ENCODE results near the gene CPNE6.

CPNE6 gene

DNA sequence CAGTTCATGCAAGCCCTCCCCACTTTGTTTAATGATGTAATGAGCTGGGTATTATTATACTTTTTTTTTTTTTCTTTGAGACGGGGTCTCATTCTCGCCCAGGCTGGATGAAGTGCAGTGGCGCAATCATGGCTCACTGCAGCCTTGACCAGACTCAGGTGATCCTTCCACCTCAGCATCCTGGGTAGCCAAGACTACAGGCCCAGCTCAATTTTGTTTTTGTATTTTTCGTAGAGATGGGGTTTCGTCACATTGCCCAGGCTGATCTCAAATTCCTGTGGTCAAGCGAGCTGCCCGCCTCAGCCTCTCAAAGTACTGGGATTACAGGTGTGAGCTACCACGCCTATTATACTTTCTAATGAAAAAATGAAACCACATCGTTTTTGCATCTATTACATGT lies 38.7 kb downstream of the CPNE6 start:
- H2BK5ac ChIP-seq (ENCODE audit: low read length): no peak overlapping the region
- H4K5ac ChIP-seq (ENCODE audit: low read length): no peak overlapping the region
- no peak overlapping the region for H3K27ac ChIP-seq (ENCODE audit: low read depth, low read length)
- H3K9ac ChIP-seq (ENCODE audit: low read length): no peak overlapping the region
- H3K36me3 ChIP-seq (ENCODE audit: control insufficient read depth, insufficient read depth, low read length): no peaks in the 10 kb centered on the region
- no peak overlapping the region for H3K4me2 ChIP-seq (ENCODE audit: low read length)
- H3K56ac ChIP-seq (ENCODE audit: low read length): no peak overlapping the region
- H3K4me1 ChIP-seq (ENCODE audit: control insufficient read depth, low read depth, low read length): no peaks in the 10 kb centered on the region
- no peaks in the 10 kb centered on the region for H3K79me1 ChIP-seq (ENCODE audit: low read length)
- H3K23ac ChIP-seq (ENCODE audit: low read length): no peak overlapping the region
- H2BK120ac ChIP-seq (ENCODE audit: low read depth, low read length): no peak overlapping the region
- H4K8ac ChIP-seq (ENCODE audit: low read depth, low read length): no peak overlapping the region
- no peak for DNase-seq
- no peak overlapping the region for H3K18ac ChIP-seq (ENCODE audit: low read length)
- H3K4me3 ChIP-seq (ENCODE audit: low read length): no peak overlapping the region
- no peak overlapping the region for H2AK5ac ChIP-seq (ENCODE audit: low read length)
- no peak overlapping the region for H2BK15ac ChIP-seq (replicated peaks; ENCODE audit: low read depth)
- H3K4ac ChIP-seq (ENCODE audit: low read depth, low read length): no peak overlapping the region
- WGBS (ENCODE audit: extremely low coverage, insufficient coverage, low lambda C conversion rate): no CpG with 5 or more reads among the region's 9 CpGs
- H3K79me2 ChIP-seq (ENCODE audit: control insufficient read depth, insufficient read depth, low read length): no peaks in the 10 kb centered on the region
- no peaks in the 10 kb centered on the region for H3K27me3 ChIP-seq (ENCODE audit: insufficient read depth, low read length, poor library complexity)

DNA sequence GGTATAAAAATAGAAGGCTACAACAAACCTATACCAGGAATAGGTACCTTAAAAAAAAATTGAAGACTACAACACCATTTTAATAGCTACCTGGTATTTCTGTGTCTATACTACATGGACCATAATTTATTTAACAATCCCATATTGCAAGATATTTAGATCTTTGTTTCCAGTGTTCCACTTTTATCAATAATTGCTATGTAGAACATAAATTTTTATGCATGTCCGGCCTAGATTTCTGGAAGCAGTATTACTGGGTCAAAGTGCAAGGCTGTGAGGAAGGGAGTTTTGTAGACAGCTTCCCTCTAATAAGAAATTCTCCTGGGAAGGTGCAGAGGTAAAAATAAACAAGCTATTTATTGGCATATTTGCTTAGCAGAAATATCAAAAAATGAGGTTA lies 39.2 kb downstream of the CPNE6 start:
- no peaks in the 10 kb centered on the region for H3K79me2 ChIP-seq (ENCODE audit: control insufficient read depth, insufficient read depth, low read length)
- no peak overlapping the region for H2BK5ac ChIP-seq (ENCODE audit: low read length)
- H3K23ac ChIP-seq (ENCODE audit: low read length): no peak overlapping the region
- H3K27ac ChIP-seq (ENCODE audit: low read depth, low read length): no peak overlapping the region
- H4K5ac ChIP-seq (ENCODE audit: low read length): no peak overlapping the region
- H3K18ac ChIP-seq (ENCODE audit: low read length): no peak overlapping the region
- H3K56ac ChIP-seq (ENCODE audit: low read length): no peak overlapping the region
- no peak overlapping the region for H3K9ac ChIP-seq (ENCODE audit: low read length)
- no peaks in the 10 kb centered on the region for H3K27me3 ChIP-seq (ENCODE audit: insufficient read depth, low read length, poor library complexity)
- H4K8ac ChIP-seq (ENCODE audit: low read depth, low read length): no peak overlapping the region
- no peak overlapping the region for H2BK120ac ChIP-seq (ENCODE audit: low read depth, low read length)
- no peak overlapping the region for H2AK5ac ChIP-seq (ENCODE audit: low read length)
- H3K4me2 ChIP-seq (ENCODE audit: low read length): no peak overlapping the region
- no peak for DNase-seq
- no peak overlapping the region for H2BK15ac ChIP-seq (replicated peaks; ENCODE audit: low read depth)
- H3K4me3 ChIP-seq (ENCODE audit: low read length): no peak overlapping the region
- no peaks in the 10 kb centered on the region for H3K36me3 ChIP-seq (ENCODE audit: control insufficient read depth, insufficient read depth, low read length)
- H3K79me1 ChIP-seq (ENCODE audit: low read length): no peaks in the 10 kb centered on the region
- peaks cover under 1% of the 10 kb centered on the region for H3K4me1 ChIP-seq (ENCODE audit: control insufficient read depth, low read depth, low read length)
- no CpG with 5 or more reads among the region's 1 CpG for WGBS (ENCODE audit: extremely low coverage, insufficient coverage, low lambda C conversion rate)
- H3K4ac ChIP-seq (ENCODE audit: low read depth, low read length): no peak overlapping the region

DNA sequence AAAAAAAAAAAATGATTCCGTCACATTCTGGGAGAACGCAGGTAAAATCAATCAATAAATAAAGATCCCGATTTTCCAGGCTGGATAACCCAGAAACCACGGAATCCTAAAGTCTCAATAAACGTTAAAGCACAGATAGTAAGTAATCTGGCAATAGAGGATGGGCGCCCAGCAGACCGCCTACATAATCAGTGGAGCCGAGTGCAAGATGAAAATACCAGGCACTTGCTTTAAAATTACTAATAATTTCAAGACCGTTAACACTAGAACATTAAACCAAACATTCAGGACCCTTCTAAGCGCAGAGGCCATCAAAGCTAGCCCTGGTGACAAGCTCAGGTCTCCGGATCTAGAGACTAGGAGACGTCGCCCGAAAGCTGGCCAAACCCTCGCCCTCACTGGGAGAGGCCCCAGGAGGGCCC lies 42.0 kb downstream of the CPNE6 start:
- peak overlapping the region; percentile 94 for H3K27ac ChIP-seq (ENCODE audit: low read depth, low read length)
- H3K36me3 ChIP-seq (ENCODE audit: control insufficient read depth, insufficient read depth, low read length): no peaks in the 10 kb centered on the region
- peak overlapping the region; percentile 40 for H2BK5ac ChIP-seq (ENCODE audit: low read length)
- peak overlapping the region; percentile 43 for H3K18ac ChIP-seq (ENCODE audit: low read length)
- no peak overlapping the region for H2AK5ac ChIP-seq (ENCODE audit: low read length)
- H3K56ac ChIP-seq (ENCODE audit: low read length): peak overlapping the region; percentile 97
- peak overlapping the region; percentile 91 for H3K9ac ChIP-seq (ENCODE audit: low read length)
- no peaks in the 10 kb centered on the region for H3K27me3 ChIP-seq (ENCODE audit: insufficient read depth, low read length, poor library complexity)
- H3K23ac ChIP-seq (ENCODE audit: low read length): no peak overlapping the region
- peaks cover 3% of the 10 kb centered on the region for H3K4me1 ChIP-seq (ENCODE audit: control insufficient read depth, low read depth, low read length)
- peak overlapping the region; percentile 4 for H2BK120ac ChIP-seq (ENCODE audit: low read depth, low read length)
- no CpG with 5 or more reads among the region's 15 CpGs for WGBS (ENCODE audit: extremely low coverage, insufficient coverage, low lambda C conversion rate)
- H3K4ac ChIP-seq (ENCODE audit: low read depth, low read length): peak overlapping the region; percentile 64
- no peak for DNase-seq
- peak overlapping the region; percentile 86 for H3K4me3 ChIP-seq (ENCODE audit: low read length)
- no peak overlapping the region for H2BK15ac ChIP-seq (replicated peaks; ENCODE audit: low read depth)
- peak overlapping the region; percentile 90 for H3K4me2 ChIP-seq (ENCODE audit: low read length)
- H3K79me2 ChIP-seq (ENCODE audit: control insufficient read depth, insufficient read depth, low read length): peaks cover 2% of the 10 kb centered on the region
- no peak overlapping the region for H4K5ac ChIP-seq (ENCODE audit: low read length)
- peak overlapping the region; percentile 88 for H4K8ac ChIP-seq (ENCODE audit: low read depth, low read length)
- H3K79me1 ChIP-seq (ENCODE audit: low read length): peaks cover 11% of the 10 kb centered on the region

DNA sequence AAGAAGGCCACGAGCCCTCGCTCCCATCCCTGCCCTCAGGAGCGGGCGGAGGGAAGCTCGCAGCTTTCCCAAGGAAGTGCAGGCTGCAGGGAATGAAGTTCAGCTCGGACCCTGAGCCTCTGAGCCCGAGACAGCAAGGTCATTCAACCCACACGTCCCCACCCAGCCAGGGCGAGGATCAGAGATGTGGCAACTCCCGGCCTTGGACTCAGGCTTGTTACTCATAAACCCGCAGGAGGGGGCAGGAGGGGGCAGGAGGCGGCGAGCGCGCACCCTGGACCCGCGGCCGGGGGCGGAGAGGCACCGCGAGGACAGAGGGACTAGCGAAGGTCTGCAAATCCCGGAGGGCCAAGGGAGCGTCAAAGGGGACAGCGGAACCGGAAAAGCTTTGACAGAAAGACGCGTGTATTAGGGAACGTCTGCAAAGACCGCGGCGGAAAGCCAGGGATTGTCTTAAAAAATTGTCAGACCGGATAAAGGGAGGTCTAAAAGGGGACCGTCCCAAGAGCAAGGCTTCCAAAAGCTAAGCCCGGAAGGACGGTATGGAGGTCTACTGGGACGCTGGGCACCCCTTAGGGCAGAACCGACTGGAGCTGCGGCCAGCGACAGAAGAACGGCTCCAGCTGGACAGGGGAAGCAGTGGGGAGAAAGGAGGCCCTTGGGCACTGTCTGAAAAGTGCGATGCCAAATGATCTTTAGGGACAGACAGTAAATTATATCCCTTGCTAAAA lies 42.6 kb downstream of the CPNE6 start:
- Histone ChIP-seq H3K79me1 (ENCODE audit: low read length) (peaks cover 11% of the 10 kb centered on the region), H2AK5ac (ENCODE audit: low read length) (no peak overlapping the region), H3K9ac (ENCODE audit: low read length) (peak overlapping the region; percentile 91), H3K4me2 (ENCODE audit: low read length) (peak overlapping the region; percentile 90), H2BK15ac (replicated peaks; ENCODE audit: low read depth) (no peak overlapping the region), H4K5ac (ENCODE audit: low read length) (no peak overlapping the region), H2BK5ac (ENCODE audit: low read length) (peak overlapping the region; percentile 78), H3K18ac (ENCODE audit: low read length) (peak overlapping the region; percentile 56), H3K4me1 (ENCODE audit: control insufficient read depth, low read depth, low read length) (peaks cover 3% of the 10 kb centered on the region), H3K4me3 (ENCODE audit: low read length) (peak overlapping the region; percentile 86), H4K8ac (ENCODE audit: low read depth, low read length) (peak overlapping the region; percentile 88), H3K4ac (ENCODE audit: low read depth, low read length) (peak overlapping the region; percentile 64), H3K23ac (ENCODE audit: low read length) (no peak overlapping the region), H3K27ac (ENCODE audit: low read depth, low read length) (peak overlapping the region; percentile 94), H2BK120ac (ENCODE audit: low read depth, low read length) (peak overlapping the region; percentile 4), H3K56ac (ENCODE audit: low read length) (peak overlapping the region; percentile 97), H3K79me2 (ENCODE audit: control insufficient read depth, insufficient read depth, low read length) (peaks cover 2% of the 10 kb centered on the region), H3K36me3 (ENCODE audit: control insufficient read depth, insufficient read depth, low read length) (no peaks in the 10 kb centered on the region), H3K27me3 (ENCODE audit: insufficient read depth, low read length, poor library complexity) (no peaks in the 10 kb centered on the region)
- WGBS (ENCODE audit: extremely low coverage, insufficient coverage, low lambda C conversion rate): no CpG with 5 or more reads among the region's 42 CpGs
- peak; percentile 97 for DNase-seq

GRCh38 chr14:24114532-24115421 lies 43.4 kb downstream of the CPNE6 start, which contains the start of the genes DCAF11 and NRL:
DCAF11 (plus strand) TSS chr14:24114777; CDS start chr14:24115595, 818 bp downstream.
NRL (minus strand) TSS chr14:24114949; CDS start chr14:24082848, 32,101 bp downstream.
- H3K27ac ChIP-seq (ENCODE audit: low read depth, low read length): peak within 1 kb of the TSS; percentile 94
- no peaks in the 10 kb centered on the region for H3K27me3 ChIP-seq (ENCODE audit: insufficient read depth, low read length, poor library complexity)
- peak within 1 kb of the TSS; percentile 91 for H3K9ac ChIP-seq (ENCODE audit: low read length)
- H3K4me2 ChIP-seq (ENCODE audit: low read length): peak within 1 kb of the TSS; percentile 90
- H2AK5ac ChIP-seq (ENCODE audit: low read length): no peak within 1 kb of the TSS
- peak within 1 kb of the TSS; percentile 56 for H3K18ac ChIP-seq (ENCODE audit: low read length)
- H2BK120ac ChIP-seq (ENCODE audit: low read depth, low read length): peak within 1 kb of the TSS; percentile 4
- H3K56ac ChIP-seq (ENCODE audit: low read length): peak within 1 kb of the TSS; percentile 97
- WGBS (ENCODE audit: extremely low coverage, insufficient coverage, low lambda C conversion rate): no CpG with 5 or more reads among the region's 65 CpGs
- no peak within 1 kb of the TSS for H2BK15ac ChIP-seq (replicated peaks; ENCODE audit: low read depth)
- peak within 1 kb of the TSS; percentile 64 for H3K4ac ChIP-seq (ENCODE audit: low read depth, low read length)
- H3K4me3 ChIP-seq (ENCODE audit: low read length): peak within 1 kb of the TSS; percentile 86
- no peaks in the 10 kb centered on the region for H3K36me3 ChIP-seq (ENCODE audit: control insufficient read depth, insufficient read depth, low read length)
- H3K4me1 ChIP-seq (ENCODE audit: control insufficient read depth, low read depth, low read length): peaks cover 3% of the 10 kb centered on the region
- peaks cover 11% of the 10 kb centered on the region for H3K79me1 ChIP-seq (ENCODE audit: low read length)
- peak; percentile 100 for DNase-seq
- peak within 1 kb of the TSS; percentile 35 for H3K23ac ChIP-seq (ENCODE audit: low read length)
- H4K5ac ChIP-seq (ENCODE audit: low read length): no peak within 1 kb of the TSS
- peaks cover 2% of the 10 kb centered on the region for H3K79me2 ChIP-seq (ENCODE audit: control insufficient read depth, insufficient read depth, low read length)
- peak within 1 kb of the TSS; percentile 88 for H4K8ac ChIP-seq (ENCODE audit: low read depth, low read length)
- peak within 1 kb of the TSS; percentile 78 for H2BK5ac ChIP-seq (ENCODE audit: low read length)

Measured in mesendoderm (in vitro differentiated cells).